Testis (tissue), 3 donors: ENCODE data around the gene CEP290. TPM values are rescaled to one million over a fixed set of nuclear protein-coding genes. Genes with fewer than 3 reads are reported as not detected.
"Not testable (repeated sequence)": the region's sequence is repeated elsewhere in the genome, so short reads cannot be mapped to it uniquely, and the experiment has no call there.

Source experiments
- DNase-seq: peaks from one replicate; pipeline ENCODE4 v3.0.0-alpha.2; 2019
- H3K27ac ChIP-seq, 2 donors: fragments of 200-600 bp; sonication (generic); one replicate each; pipeline ENCODE4 v1.5.1; 2019
- H3K27me3 ChIP-seq: fragments of 200-600 bp; sonication (generic); one replicate; pipeline ENCODE4 v1.5.1; 2019
- H3K36me3 ChIP-seq: fragments of 200-600 bp; sonication (generic); one replicate; pipeline ENCODE4 v1.5.1; 2017; ENCODE audit warnings: low read depth; ENCODE audit errors: missing control alignments
- H3K4me1 ChIP-seq: fragments of 200-600 bp; sonication (generic); one replicate; pipeline ENCODE4 v1.5.1; 2019
- H3K4me3 ChIP-seq, 2 donors: fragments of 200-600 bp; sonication (generic); one replicate each; pipeline ENCODE4 v1.5.1; 2017 to 2019
- H3K9me3 ChIP-seq: fragments of 200-600 bp; sonication (generic); one replicate; pipeline ENCODE4 v1.5.1; 2017
- POLR2A ChIP-seq: fragments of 450-650 bp; IDR thresholded peaks from one replicate; pipeline ENCODE4 v1.6.1; 2017; ENCODE audit warnings: antibody characterized with exemption, mild to moderate bottlenecking, moderate library complexity
- WGBS, 2 donors: methylation state at CpG; one replicate each; pipeline ENCODE4 v1.1.5; 2018; 5-methylcytosine and 5-hydroxymethylcytosine counted together
- intact Hi-C: fragments of 100-400 bp; cut with DNase I; formaldehyde crosslinking; loops from one replicate; pipeline ENCODE4 v1.15.1; 2023; ENCODE audit warnings: low total_unique reads
- polyA plus RNA-seq: library from polyadenylated mRNA; stranded (reverse); fragments of 350-450 nt; fragmentation: Illumina TruSeq; extraction: RNeasy Lipid Tissue Mini Kit (QIAGEN cat#74804); gene quantifications from one replicate; pipeline ENCODE4 v1.2.3, GENCODE V29; 2014; ENCODE audit warnings: low read depth, low replicate concordance; ENCODE audit not compliant: insufficient read depth
- total RNA-seq, 2 donors: library from RNA; depleted of rRNA; stranded (reverse); fragments of >200 nt; gene quantifications; one replicate each; pipeline ENCODE4 v1.2.3, GENCODE V29; 2016
- TF ChIP-seq, protein P1 (sequence below), 3 experiments: fragments of 450-650 bp in 2 of 3; fragments of 200-600 bp in 1 of 3; sonication (generic) in 1 of 3; IDR thresholded peaks; one replicate each; pipeline ENCODE4 v1.5.1; 2016 to 2019; ENCODE audit warnings: antibody characterized with exemption in 3 of 3, mild to moderate bottlenecking in 2 of 3, moderate library complexity in 1 of 3

The CEP290 gene
- total and polyA plus RNA-seq, 3 donors from 2014 or later = 5.0 to 48.5 (median 46.0) TPM

DNA sequence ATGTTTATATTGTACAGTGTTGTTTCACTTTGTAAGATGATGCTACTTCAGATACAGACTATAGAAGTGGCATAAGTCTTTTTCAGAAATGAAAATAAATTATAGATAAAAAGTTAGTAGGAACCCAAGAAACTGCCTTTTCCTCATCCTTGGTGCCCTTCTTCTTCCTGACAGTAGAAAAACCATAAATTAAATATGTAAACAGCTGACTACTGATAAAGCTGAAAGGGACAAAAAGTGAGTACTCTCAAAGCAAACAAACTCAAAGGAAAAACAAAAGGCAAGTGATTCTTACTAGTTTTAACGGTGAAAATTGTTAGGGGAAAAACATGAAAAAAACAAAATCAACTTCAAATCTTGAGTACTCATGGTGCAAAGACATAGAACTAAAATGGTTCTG is 104.1 kb downstream of the CEP290 start:
- TF ChIP-seq, protein P1, sequence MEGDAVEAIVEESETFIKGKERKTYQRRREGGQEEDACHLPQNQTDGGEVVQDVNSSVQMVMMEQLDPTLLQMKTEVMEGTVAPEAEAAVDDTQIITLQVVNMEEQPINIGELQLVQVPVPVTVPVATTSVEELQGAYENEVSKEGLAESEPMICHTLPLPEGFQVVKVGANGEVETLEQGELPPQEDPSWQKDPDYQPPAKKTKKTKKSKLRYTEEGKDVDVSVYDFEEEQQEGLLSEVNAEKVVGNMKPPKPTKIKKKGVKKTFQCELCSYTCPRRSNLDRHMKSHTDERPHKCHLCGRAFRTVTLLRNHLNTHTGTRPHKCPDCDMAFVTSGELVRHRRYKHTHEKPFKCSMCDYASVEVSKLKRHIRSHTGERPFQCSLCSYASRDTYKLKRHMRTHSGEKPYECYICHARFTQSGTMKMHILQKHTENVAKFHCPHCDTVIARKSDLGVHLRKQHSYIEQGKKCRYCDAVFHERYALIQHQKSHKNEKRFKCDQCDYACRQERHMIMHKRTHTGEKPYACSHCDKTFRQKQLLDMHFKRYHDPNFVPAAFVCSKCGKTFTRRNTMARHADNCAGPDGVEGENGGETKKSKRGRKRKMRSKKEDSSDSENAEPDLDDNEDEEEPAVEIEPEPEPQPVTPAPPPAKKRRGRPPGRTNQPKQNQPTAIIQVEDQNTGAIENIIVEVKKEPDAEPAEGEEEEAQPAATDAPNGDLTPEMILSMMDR (IDR thresholded peaks at IDR 0.05) = no peak
- TF ChIP-seq POLR2A = no peak
- DNase-seq = no peak
- H3K27ac ChIP-seq = no peak overlapping the region
- WGBS, 2 donors = 42 to 72% methylated on average over 1 of the region's 1 CpG
- no peaks in the 10 kb centered on the region for H3K27me3 ChIP-seq
- no peaks in the 10 kb centered on the region for H3K36me3 ChIP-seq
- H3K4me3 ChIP-seq = no peak overlapping the region
- peaks cover 6% of the 10 kb centered on the region for H3K4me1 ChIP-seq
- no peaks in the 10 kb centered on the region for H3K9me3 ChIP-seq
- intact Hi-C loops = no loop called here

DNA sequence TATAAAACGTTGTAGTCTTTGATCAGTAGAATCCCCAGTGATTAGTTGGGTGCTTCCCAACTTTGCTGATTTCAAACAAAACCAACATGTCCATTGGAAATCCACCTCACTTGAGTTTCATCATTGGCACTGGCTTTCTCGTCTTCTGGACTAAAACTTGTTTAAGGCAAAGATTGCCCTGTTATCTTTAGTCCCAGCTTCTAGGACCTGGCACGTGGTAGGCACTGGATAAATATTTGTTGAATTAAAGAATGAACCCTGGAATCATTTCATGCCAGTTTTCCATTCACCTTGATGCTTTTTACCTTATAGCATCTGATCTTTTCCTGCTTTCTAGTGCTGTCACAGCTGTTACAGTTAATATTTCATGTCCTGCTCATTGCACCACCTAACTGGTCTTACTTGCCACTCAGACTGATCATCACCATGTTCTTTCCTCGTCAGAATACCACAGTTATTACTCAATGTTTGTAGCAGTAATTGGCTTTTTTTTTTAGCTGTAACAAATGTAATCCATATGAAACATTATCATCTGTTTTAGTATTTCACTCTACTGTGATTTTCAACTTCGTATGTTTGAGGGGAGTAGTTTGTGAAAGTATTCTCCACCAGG is 105.4 kb downstream of the CEP290 start:
- Histone ChIP-seq H3K27me3 (no peaks in the 10 kb centered on the region), H3K4me3 (peak overlapping the region; percentile 86 to 93), H3K9me3 (no peaks in the 10 kb centered on the region), H3K27ac (no peak overlapping the region), H3K36me3 (no peaks in the 10 kb centered on the region), H3K4me1 (peaks cover 6% of the 10 kb centered on the region)
- no peak for DNase-seq
- intact Hi-C loops = no loop called here
- no peak for TF ChIP-seq POLR2A
- TF ChIP-seq, protein P1 (IDR thresholded peaks at IDR 0.05) = no peak
- WGBS, 2 donors = 28 to 29% methylated on average over 5 of the region's 5 CpGs

DNA sequence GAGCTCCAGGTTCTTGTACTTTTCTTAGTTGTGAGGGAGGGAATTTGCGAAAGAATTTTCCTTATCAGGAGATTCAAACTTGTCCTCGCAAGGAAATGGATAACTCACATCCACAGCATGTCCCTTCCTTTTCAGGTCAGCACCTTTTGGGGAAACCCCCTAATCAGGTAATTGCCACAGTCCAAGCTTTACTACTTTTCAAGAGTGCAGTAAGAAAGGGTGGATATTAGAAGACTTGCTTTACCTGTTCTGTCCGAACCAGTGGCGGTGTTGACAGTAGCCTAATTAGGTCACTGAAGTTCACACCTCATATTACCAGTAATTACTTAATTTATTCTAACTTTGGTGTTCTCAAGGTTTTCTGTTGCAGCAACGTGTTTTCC is 106.0 kb downstream of the CEP290 start:
- Histone ChIP-seq H3K36me3 (no peaks in the 10 kb centered on the region), H3K27ac (peak overlapping the region; percentile 61 to 85), H3K4me3 (peak overlapping the region; percentile 86 to 93), H3K27me3 (no peaks in the 10 kb centered on the region), H3K9me3 (no peaks in the 10 kb centered on the region), H3K4me1 (peaks cover 6% of the 10 kb centered on the region)
- DNase-seq = no peak
- WGBS, 2 donors = 2 to 5% methylated on average over 5 of the region's 5 CpGs
- intact Hi-C loops = no loop called here
- TF ChIP-seq, protein P1 (IDR thresholded peaks at IDR 0.05) = no peak
- TF ChIP-seq POLR2A = no peak

DNA sequence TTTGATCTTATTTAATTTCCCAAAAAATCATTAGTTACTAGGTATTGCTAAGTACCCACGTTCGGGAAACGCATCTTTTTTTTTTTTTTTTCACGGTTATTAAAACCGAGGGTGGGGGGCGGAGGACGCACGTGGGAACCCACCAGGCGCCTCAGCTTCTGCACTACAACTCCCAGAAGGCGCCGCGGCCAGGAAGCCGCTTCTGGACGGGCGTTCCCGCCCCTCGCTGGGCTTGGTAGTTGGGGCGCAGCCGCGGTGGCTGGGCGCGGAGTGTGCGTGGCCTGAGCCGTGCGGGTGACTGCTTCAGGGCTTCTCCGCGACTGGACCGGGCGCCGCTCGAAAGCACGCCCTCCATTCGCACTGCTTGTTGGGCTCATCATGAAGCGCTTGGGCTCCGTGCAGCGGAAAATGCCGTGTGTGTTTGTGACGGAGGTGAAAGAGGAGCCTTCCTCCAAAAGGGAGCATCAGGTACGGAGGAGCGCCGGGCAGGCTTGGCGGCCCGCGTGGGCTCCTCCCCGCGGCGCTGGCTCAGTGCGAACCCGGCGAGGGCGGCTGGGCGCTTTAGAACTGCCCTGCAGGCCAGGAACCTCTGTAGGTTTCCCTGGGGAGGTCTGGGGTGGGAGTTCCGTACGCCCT is 106.5 kb downstream of the CEP290 start:
- Histone ChIP-seq H3K9me3 (no peaks in the 10 kb centered on the region), H3K36me3 (no peaks in the 10 kb centered on the region), H3K4me1 (peaks cover 6% of the 10 kb centered on the region), H3K4me3 (peak overlapping the region; percentile 86 to 93), H3K27ac (peak overlapping the region; percentile 61 to 85), H3K27me3 (no peaks in the 10 kb centered on the region)
- TF ChIP-seq, protein P1 (IDR thresholded peaks at IDR 0.05) = peak in 1 of 3 experiments; percentile 6
- peak; percentile 57 for TF ChIP-seq POLR2A
- DNase-seq = peak; percentile 97
- intact Hi-C loops = no loop called here
- 0 to 1% methylated on average over 46 of the region's 54 CpGs for WGBS, 2 donors

DNA sequence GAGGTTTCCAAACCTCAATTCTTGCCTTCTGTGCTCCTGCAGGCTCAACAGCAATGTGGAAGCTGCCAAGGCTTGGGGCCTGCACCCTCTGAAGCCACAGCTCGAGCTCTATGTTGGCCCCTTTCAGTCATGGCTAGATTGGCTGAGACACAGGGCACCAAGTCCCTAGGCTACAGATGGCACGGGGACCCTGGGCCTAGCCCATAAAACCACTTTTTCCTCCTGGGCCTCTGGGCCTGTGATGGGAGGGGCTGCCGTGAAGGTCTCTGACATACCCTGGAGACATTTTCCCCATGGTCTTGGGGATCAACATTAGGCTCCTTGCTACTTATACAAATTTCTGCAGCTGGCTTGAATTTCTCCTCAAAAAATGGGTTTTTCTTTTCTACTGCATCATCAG is 110.7 kb downstream of the CEP290 start:
- H3K27me3 ChIP-seq, H3K4me1 ChIP-seq, H3K36me3 ChIP-seq, DNase-seq, intact Hi-C loops, H3K27ac ChIP-seq, H3K4me3 ChIP-seq, H3K9me3 ChIP-seq: not testable (repeated sequence)
- 98 to 100% methylated on average over 2 to 3 of the region's 3 CpGs for WGBS, 2 donors
